Measurements from ENCODE around the gene PLXDC2.

DNA sequence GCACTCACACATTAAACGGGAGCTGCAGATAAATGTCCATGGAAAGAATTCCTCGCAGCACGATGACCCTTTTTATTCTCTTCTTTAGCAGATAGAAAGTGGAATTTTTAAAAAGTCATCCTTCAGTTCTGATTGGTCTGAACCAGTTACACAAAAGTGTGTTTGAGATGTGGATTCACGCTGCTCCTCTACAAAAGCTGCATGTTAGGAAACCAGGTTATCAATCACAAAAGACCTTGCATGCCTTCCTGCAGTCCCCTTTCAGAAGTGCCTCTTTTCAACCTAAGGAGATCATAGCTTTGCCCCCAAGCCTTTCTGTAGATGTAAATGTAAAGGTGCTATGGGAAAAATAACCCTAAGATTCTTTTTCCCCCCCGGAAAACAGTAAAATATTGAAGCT lies 299.7 kb downstream of the PLXDC2 start:
- no peak for TF ChIP-seq POLR2A (IDR thresholded peaks at IDR 0.05; ENCODE audit: low read length)
- TF ChIP-seq GATA1 (IDR thresholded peaks at IDR 0.05; ENCODE audit: low read depth, low read length): no peak

Data from erythroblast (primary cell).